Lung (tissue), 12 donors: ENCODE results near the gene SLC37A1. TPM values are rescaled to one million over a fixed set of nuclear protein-coding genes. Genes with fewer than 3 reads are reported as not detected.
A peak's percentile ranks its signal among the peaks of the same experiment; 100 is the strongest.

Experiments
- ATAC-seq: fragments of 200-7000 bp; cut with Tn5 transposase; one replicate; pipeline ENCODE4 v1.9.1; 2020; ENCODE audit warnings: moderate number of reproducible peaks; ENCODE audit not compliant: insufficient read depth, low FRiP score
- DNase-seq, 3 donors: peaks; one replicate each; pipeline ENCODE4 v3.0.0-alpha.2; 2013 to 2017
- H3K27ac ChIP-seq, 2 donors: one replicate each; pipeline ENCODE4 v1.5.1; 2013; ENCODE audit warnings: mild to moderate bottlenecking in 2 of 2, moderate library complexity in 2 of 2, control low read depth in 1 of 2, inconsistent platforms in 1 of 2, low read depth in 1 of 2, low read length in 1 of 2
- H3K27me3 ChIP-seq, 3 donors: one replicate each; pipeline ENCODE4 v1.5.1; 2013; ENCODE audit warnings: low read length in 2 of 3; ENCODE audit not compliant: control insufficient read depth in 3 of 3, insufficient read depth in 3 of 3
- H3K36me3 ChIP-seq, 4 donors: one replicate each; pipeline ENCODE4 v1.5.1; 2013; ENCODE audit warnings: low read length in 4 of 4, mild to moderate bottlenecking in 1 of 4, moderate library complexity in 1 of 4; ENCODE audit not compliant: control insufficient read depth in 4 of 4, insufficient read depth in 4 of 4
- H3K4me1 ChIP-seq, 5 donors: one replicate each; pipeline ENCODE4 v1.5.1; 2013; ENCODE audit warnings: low read length in 5 of 5, mild to moderate bottlenecking in 2 of 5, moderate library complexity in 1 of 5; ENCODE audit not compliant: control insufficient read depth in 5 of 5, insufficient read depth in 5 of 5
- H3K4me3 ChIP-seq: one replicate; pipeline ENCODE4 v1.5.1; 2013; ENCODE audit warnings: mild to moderate bottlenecking, control low read depth, moderate library complexity
- H3K9ac ChIP-seq, 2 donors: one replicate each; pipeline ENCODE4 v1.5.1; 2013; ENCODE audit warnings: low read length in 2 of 2, control low read depth in 1 of 2; ENCODE audit not compliant: insufficient read depth in 1 of 2
- H3K9me3 ChIP-seq, 4 donors: one replicate each; pipeline ENCODE4 v1.5.1; 2013; ENCODE audit warnings: low read length in 3 of 4, mild to moderate bottlenecking in 1 of 4, moderate library complexity in 1 of 4; ENCODE audit not compliant: control insufficient read depth in 4 of 4, insufficient read depth in 3 of 4
- WGBS, 2 donors: extraction: QIAGEN DNeasy Blood & Tissue Kit; methylation state at CpG; one replicate each; pipeline ENCODE4 v1.1.7; 2013; 5-methylcytosine and 5-hydroxymethylcytosine counted together
- polyA plus RNA-seq, 2 donors: library from polyadenylated mRNA; stranded (reverse); fragments of 200-250 nt; gene quantifications; one replicate each; pipeline ENCODE4 v1.2.1, GENCODE V29; 2013
- total RNA-seq, 2 donors: library from RNA; depleted of rRNA in 1 of 2; stranded (reverse); fragments of >200 nt in 1 of 2; gene quantifications; one replicate each; pipeline ENCODE4 v1.2.1, GENCODE V29; 2014 to 2021
- TF ChIP-seq, protein P1 (sequence below): IDR thresholded peaks from 2 replicates; pipeline ENCODE4 v1.5.1; 2012; ENCODE audit warnings: mild to moderate bottlenecking; ENCODE audit errors: control extremely low read depth, extremely low read depth
- donor health status: control.
- donor health status: control.
- donor health status: Bipolar disorder and iron deficiency.
- donor health status: healthy.
- donor health status: DM: yes; HTN: yes; CAD: no.

SLC37A1 gene
- total and polyA plus RNA-seq, 4 donors = 13.3 to 29.5 (median 19.6) TPM

DNA sequence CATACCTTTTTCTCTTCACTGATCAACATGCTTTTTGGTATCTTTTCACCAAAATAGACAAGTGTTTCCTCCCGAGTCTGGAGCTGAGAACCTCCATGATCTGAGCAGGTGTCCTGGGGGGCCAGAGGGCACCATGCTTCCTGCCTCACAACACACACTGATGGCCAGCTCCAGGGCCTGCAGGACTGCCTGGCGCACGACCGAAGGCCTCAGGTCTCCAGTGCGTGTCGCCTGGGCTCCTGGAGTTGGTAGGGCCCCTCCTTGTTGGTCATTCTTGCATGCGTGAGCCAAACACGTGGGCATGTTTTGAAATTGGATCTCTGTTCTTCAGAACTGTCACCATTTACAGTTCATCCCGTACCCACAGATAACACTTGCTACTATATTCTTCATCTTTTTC, 64.4 kb downstream of the SLC37A1 start:
- H3K27ac ChIP-seq = no peak overlapping the region
- 95 to 96% methylated on average over 9 of the region's 9 CpGs for WGBS, 2 donors

DNA sequence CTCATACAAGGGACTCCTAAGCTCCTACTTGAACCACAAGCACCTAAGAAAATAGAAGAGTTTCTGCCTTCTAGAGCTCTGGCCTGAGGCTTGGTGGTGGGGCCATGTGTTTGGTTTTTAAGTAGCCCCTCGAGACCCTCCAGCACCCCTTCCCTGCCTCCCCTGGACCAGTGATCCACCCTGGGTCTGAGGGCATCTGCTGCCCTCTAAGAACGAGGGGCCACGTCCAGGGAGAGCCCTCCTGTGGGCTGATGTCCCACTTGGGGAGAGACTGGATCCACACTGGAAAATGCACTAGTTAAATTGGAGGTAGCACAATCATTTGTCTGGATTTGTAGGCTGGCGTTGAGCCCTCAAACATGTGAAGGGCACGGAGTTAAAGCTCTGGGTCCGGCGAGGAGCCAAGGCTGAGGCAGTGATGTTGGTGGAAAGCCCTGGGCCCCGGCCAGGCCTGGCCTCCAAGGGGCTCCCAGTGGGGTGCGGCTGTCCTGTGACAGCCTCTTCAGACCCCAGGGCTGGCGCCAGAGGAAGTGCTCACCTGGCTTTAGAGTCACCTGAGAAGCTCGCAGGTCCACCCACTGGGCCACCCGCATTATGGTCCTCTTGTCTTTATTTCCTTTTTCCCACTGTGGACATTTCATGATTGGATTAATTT, 65.2 kb downstream of the SLC37A1 start:
- Histone ChIP-seq H3K9ac (no peak overlapping the region), H3K27me3 (no peaks in the 10 kb centered on the region), H3K4me3 (no peak overlapping the region), H3K27ac (no peak overlapping the region), H3K36me3 (peaks cover 0 to 20% (median 0%) of the 10 kb centered on the region in 4 donors), H3K9me3 (peaks cover 0 to 4% (median 0%) of the 10 kb centered on the region in 4 donors), H3K4me1 (peaks cover 0 to 16% (median 0%) of the 10 kb centered on the region in 5 donors)
- WGBS, 2 donors = 83 to 90% methylated on average over 12 of the region's 12 CpGs
- ATAC-seq (no peak), DNase-seq (peak in 1 of 3 donors; percentile 8)
- TF ChIP-seq, protein P1, sequence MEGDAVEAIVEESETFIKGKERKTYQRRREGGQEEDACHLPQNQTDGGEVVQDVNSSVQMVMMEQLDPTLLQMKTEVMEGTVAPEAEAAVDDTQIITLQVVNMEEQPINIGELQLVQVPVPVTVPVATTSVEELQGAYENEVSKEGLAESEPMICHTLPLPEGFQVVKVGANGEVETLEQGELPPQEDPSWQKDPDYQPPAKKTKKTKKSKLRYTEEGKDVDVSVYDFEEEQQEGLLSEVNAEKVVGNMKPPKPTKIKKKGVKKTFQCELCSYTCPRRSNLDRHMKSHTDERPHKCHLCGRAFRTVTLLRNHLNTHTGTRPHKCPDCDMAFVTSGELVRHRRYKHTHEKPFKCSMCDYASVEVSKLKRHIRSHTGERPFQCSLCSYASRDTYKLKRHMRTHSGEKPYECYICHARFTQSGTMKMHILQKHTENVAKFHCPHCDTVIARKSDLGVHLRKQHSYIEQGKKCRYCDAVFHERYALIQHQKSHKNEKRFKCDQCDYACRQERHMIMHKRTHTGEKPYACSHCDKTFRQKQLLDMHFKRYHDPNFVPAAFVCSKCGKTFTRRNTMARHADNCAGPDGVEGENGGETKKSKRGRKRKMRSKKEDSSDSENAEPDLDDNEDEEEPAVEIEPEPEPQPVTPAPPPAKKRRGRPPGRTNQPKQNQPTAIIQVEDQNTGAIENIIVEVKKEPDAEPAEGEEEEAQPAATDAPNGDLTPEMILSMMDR = no peak

More for the DNA sequence above, 64.4 kb downstream of the SLC37A1 start:
- DNase-seq (no peak), ATAC-seq (no peak)
- Histone ChIP-seq H3K4me3 (no peak overlapping the region), H3K4me1 (peaks cover 0 to 16% (median 0%) of the 10 kb centered on the region in 5 donors), H3K27me3 (no peaks in the 10 kb centered on the region), H3K9me3 (peaks cover 0 to 4% (median 0%) of the 10 kb centered on the region in 4 donors), H3K9ac (no peak overlapping the region), H3K36me3 (peaks cover 0 to 22% (median 0%) of the 10 kb centered on the region in 4 donors)
- TF ChIP-seq, protein P1 = no peak

GRCh38 chr21:42579456-42580075, 65.9 kb downstream of the SLC37A1 start:
- TF ChIP-seq, protein P1 = no peak
- Histone ChIP-seq H3K36me3 (peaks cover 0 to 20% (median 0%) of the 10 kb centered on the region in 4 donors), H3K27ac (no peak overlapping the region), H3K9ac (no peak overlapping the region), H3K4me3 (no peak overlapping the region), H3K9me3 (peaks cover 0 to 4% (median 0%) of the 10 kb centered on the region in 4 donors), H3K4me1 (peaks cover 0 to 16% (median 0%) of the 10 kb centered on the region in 5 donors), H3K27me3 (no peaks in the 10 kb centered on the region)
- 88 to 96% methylated on average over 22 of the region's 22 CpGs for WGBS, 2 donors
- DNase-seq (no peak), ATAC-seq (no peak)
